CD4-positive, alpha-beta memory T cell (primary cell): Measurements from ENCODE around the gene NHEJ1. TPM values are rescaled to one million over a fixed set of nuclear protein-coding genes. Genes with fewer than 3 reads are reported as not detected.

Experiments used
- CTCF ChIA-PET: fragments of 350-600 bp; sonication (Branson Sonifier 250); formaldehyde crosslinking; loops from one replicate; lab custom pipeline; 2021; ENCODE audit warnings: inconsistent platforms; ENCODE audit not compliant: partially characterized antibody; lab: Charles Lee
- POLR2A ChIA-PET: fragments of 350-600 bp; sonication (Branson Sonifier 250); formaldehyde crosslinking; loops from one replicate; lab custom pipeline; 2021; ENCODE audit not compliant: partially characterized antibody; lab: Charles Lee
- DNase-seq, 5 donors: peaks; one replicate each; pipeline versions ENCODE4 v3.0.0 to v3.0.0-alpha.2; 2020 to 2022; ENCODE audit warnings: mixed read lengths in 1 of 5
- H3K27ac ChIP-seq: one replicate; pipeline ENCODE4 v1.7.0; 2013; ENCODE audit warnings: low read depth, low read length
- H3K27me3 ChIP-seq: 2 replicates; pipeline ENCODE4 v1.7.0; 2013; ENCODE audit warnings: mild to moderate bottlenecking, low read length, moderate library complexity; ENCODE audit not compliant: insufficient read depth
- H3K36me3 ChIP-seq: 2 replicates; pipeline ENCODE4 v1.7.0; 2013; ENCODE audit warnings: mild to moderate bottlenecking, low read length, moderate library complexity; ENCODE audit not compliant: insufficient read depth
- H3K4me1 ChIP-seq: 2 replicates; pipeline ENCODE4 v1.7.0; 2013; ENCODE audit warnings: mild to moderate bottlenecking, low read length, moderate library complexity; ENCODE audit not compliant: insufficient read depth
- H3K4me3 ChIP-seq, 2 donors: one replicate each; pipeline ENCODE4 v1.7.0; 2013; ENCODE audit warnings: low read length in 2 of 2, mild to moderate bottlenecking in 1 of 2
- H3K9me3 ChIP-seq, 2 donors: one replicate each; pipeline ENCODE4 v1.7.0; 2013; ENCODE audit warnings: low read length in 2 of 2, control low read depth in 1 of 2; ENCODE audit not compliant: control insufficient read depth in 1 of 2
- H3K27ac Mint-ChIP-seq, 7 donors: one replicate each; pipeline ENCODE4 v1.8.0; 2020 to 2021; ENCODE audit warnings: mixed read lengths in 7 of 7, mild to moderate bottlenecking in 6 of 7, inconsistent platforms in 3 of 7, moderate library complexity in 3 of 7
- H3K27me3 Mint-ChIP-seq, 2 donors: one replicate each; pipeline ENCODE4 v1.8.0; 2020 to 2021; ENCODE audit warnings: mixed read lengths in 2 of 2
- H3K36me3 Mint-ChIP-seq, 2 donors: one replicate each; pipeline ENCODE4 v1.8.0; 2020 to 2021; ENCODE audit warnings: mixed read lengths in 2 of 2, inconsistent platforms in 1 of 2, mild to moderate bottlenecking in 1 of 2
- H3K4me1 Mint-ChIP-seq, 4 donors: one replicate each; pipeline ENCODE4 v1.8.0; 2020 to 2021; ENCODE audit warnings: mixed read lengths in 4 of 4, mild to moderate bottlenecking in 1 of 4
- H3K4me3 Mint-ChIP-seq, 8 donors: one replicate each; pipeline ENCODE4 v1.8.0; 2020 to 2021; ENCODE audit warnings: mixed read lengths in 8 of 8, mild to moderate bottlenecking in 7 of 8, moderate library complexity in 6 of 8, inconsistent platforms in 3 of 8
- H3K9me3 Mint-ChIP-seq, 8 donors: one replicate each; pipeline ENCODE4 v1.8.0; 2020 to 2021; ENCODE audit warnings: mixed read lengths in 8 of 8, mild to moderate bottlenecking in 5 of 8, inconsistent platforms in 3 of 8, moderate library complexity in 1 of 8
- intact Hi-C: fragments of 100-400 bp; cut with micrococcal nuclease; formaldehyde crosslinking; loops from one replicate; pipeline ENCODE4 v1.15.1; 2023
- polyA plus RNA-seq, 2 donors: library from polyadenylated mRNA; unstranded; fragments of 300-500 nt; fragmentation: Illumina TruSeq; gene quantifications; one replicate each; pipeline ENCODE4 v1.2.3, GENCODE V29; 2021
- total RNA-seq, 2 experiments: library from RNA; stranded (reverse); gene quantifications; one replicate each; pipeline ENCODE4 v1.2.3, GENCODE V29; 2021

The NHEJ1 gene
- total and polyA plus RNA-seq, 4 experiments from 2014 or later, result 14.1 to 27.5 (median 20.5) TPM

GRCh38 chr2:219182331-219183150, 21.9 kb upstream of the NHEJ1 start:
- peak overlapping the region in 1 of 8 donors; percentile 63 for H3K4me3 Mint-ChIP-seq
- peaks cover 27 to 56% (median 38%) of the 10 kb centered on the region in 4 donors for H3K4me1 Mint-ChIP-seq
- H3K36me3 Mint-ChIP-seq, result peaks cover 32 to 61% of the 10 kb centered on the region in 2 donors
- Histone ChIP-seq H3K4me3 (no peak overlapping the region), H3K36me3 (peaks cover 50% of the 10 kb centered on the region), H3K9me3 (no peaks in the 10 kb centered on the region), H3K27ac (peak overlapping the region; percentile 15), H3K27me3 (no peaks in the 10 kb centered on the region), H3K4me1 (peaks cover 45% of the 10 kb centered on the region)
- CTCF ChIA-PET, result interaction anchor here (1.0 to 5.6 kb wide), 5 partner anchors 10 to 112 kb away, joined by 3 to 22 read pairs (median 3); partner anchors contain the start of gene SLC23A3
- no peak for DNase-seq
- POLR2A ChIA-PET, result interaction anchor here (1.1 to 5.3 kb wide), 5 partner anchors 17 to 97 kb away, joined by 4 to 44 read pairs (median 6); partner anchors contain the start of genes ANKZF1, ATG9A, DNAJB2 and ZFAND2B
- intact Hi-C loops, result no loop called here
- H3K9me3 Mint-ChIP-seq, result no peaks in the 10 kb centered on the region
- no peaks in the 10 kb centered on the region for H3K27me3 Mint-ChIP-seq
- peak overlapping the region in 6 of 7 donors; percentile 29 to 89 (median 68) for H3K27ac Mint-ChIP-seq

GRCh38 chr2:219181531-219181930, 20.9 kb upstream of the NHEJ1 start:
- no peaks in the 10 kb centered on the region for H3K9me3 Mint-ChIP-seq
- DNase-seq, result no peak
- H3K4me1 ChIP-seq, result peaks cover 45% of the 10 kb centered on the region
- peak overlapping the region in 6 of 7 donors; percentile 25 to 89 (median 66) for H3K27ac Mint-ChIP-seq
- peaks cover 50% of the 10 kb centered on the region for H3K36me3 ChIP-seq
- H3K27ac ChIP-seq, result peak overlapping the region; percentile 15
- ChIA-PET POLR2A (interaction anchor here (0.9 to 5.3 kb wide), 8 partner anchors 11 to 98 kb away, joined by 3 to 44 read pairs (median 6); partner anchors contain the start of genes ABCB6, ANKZF1, DNAJB2 and ZFAND2B), CTCF (interaction anchor here (1.2 to 5.6 kb wide), 3 partner anchors 10 to 11 kb away, joined by 3 to 22 read pairs (median 4); partner anchors contain the start of gene SLC23A3)
- intact Hi-C loops, result no loop called here
- H3K9me3 ChIP-seq, result no peaks in the 10 kb centered on the region
- H3K4me3 ChIP-seq, result no peak overlapping the region
- peak overlapping the region in 3 of 8 donors; percentile 17 to 36 (median 27) for H3K4me3 Mint-ChIP-seq
- peaks cover 32 to 66% of the 10 kb centered on the region in 2 donors for H3K36me3 Mint-ChIP-seq
- H3K4me1 Mint-ChIP-seq, result peaks cover 28 to 58% (median 41%) of the 10 kb centered on the region in 4 donors
- H3K27me3 Mint-ChIP-seq, result no peaks in the 10 kb centered on the region
- no peaks in the 10 kb centered on the region for H3K27me3 ChIP-seq

- no peak for DNase-seq
- intact Hi-C loops, result no loop called here
- H3K9me3 ChIP-seq, result no peaks in the 10 kb centered on the region
- peaks cover 47% of the 10 kb centered on the region for H3K4me1 ChIP-seq
- no peaks in the 10 kb centered on the region for H3K27me3 ChIP-seq
- peak overlapping the region in 4 of 7 donors; percentile 52 to 89 (median 60) for H3K27ac Mint-ChIP-seq
- POLR2A ChIA-PET, result interaction anchor here (0.9 to 5.3 kb wide), 9 partner anchors 10 to 98 kb away, joined by 3 to 44 read pairs (median 6); partner anchors contain the start of genes ABCB6, ANKZF1, DNAJB2 and TUBA4A
- peaks cover 28 to 60% (median 43%) of the 10 kb centered on the region in 4 donors for H3K4me1 Mint-ChIP-seq
- peaks cover 50% of the 10 kb centered on the region for H3K36me3 ChIP-seq
- peaks cover 32 to 69% of the 10 kb centered on the region in 2 donors for H3K36me3 Mint-ChIP-seq
- H3K27me3 Mint-ChIP-seq, result no peaks in the 10 kb centered on the region
- H3K9me3 Mint-ChIP-seq, result no peaks in the 10 kb centered on the region
- H3K27ac ChIP-seq, result peak overlapping the region; percentile 15
- H3K4me3 Mint-ChIP-seq, result peak overlapping the region in 3 of 8 donors; percentile 17 to 56 (median 22)
- H3K4me3 ChIP-seq, result no peak overlapping the region
- CTCF ChIA-PET, result interaction anchor here (1.1 to 5.6 kb wide), 6 partner anchors 9 to 30 kb away, joined by 3 to 22 read pairs (median 4); partner anchors contain the start of gene SLC23A3
Observed at GRCh38 chr2:219180961-219181360, 20.3 kb upstream of the NHEJ1 start.

- H3K9me3 ChIP-seq, result no peaks in the 10 kb centered on the region
- Mint-ChIP-seq H3K4me3 (peak overlapping the region in 7 of 8 donors; percentile 91 to 96 (median 93)), H3K9me3 (no peaks in the 10 kb centered on the region), H3K27ac (peak overlapping the region; percentile 63 to 96 (median 94)), H3K4me1 (peaks cover 28 to 71% (median 51%) of the 10 kb centered on the region in 4 donors), H3K36me3 (peaks cover 30 to 67% of the 10 kb centered on the region in 2 donors), H3K27me3 (no peaks in the 10 kb centered on the region)
- ChIA-PET POLR2A (interaction anchor here (0.8 to 5.3 kb wide), 13 partner anchors 13 to 101 kb away, joined by 3 to 44 read pairs (median 4); partner anchors contain the start of genes ANKZF1, ATG9A, DNAJB2 and TUBA4A), CTCF (interaction anchor here (0.7 to 5.6 kb wide), 11 partner anchors 8 to 886 kb away, joined by 3 to 22 read pairs (median 4); partner anchors contain the start of genes SLC23A3 and ZFAND2B)
- peak overlapping the region; percentile 91 for H3K27ac ChIP-seq
- no peak overlapping the region for H3K4me3 ChIP-seq
- no peak for DNase-seq
- H3K27me3 ChIP-seq, result no peaks in the 10 kb centered on the region
- intact Hi-C loops, result loop anchor here (5.0 kb wide), 2 partner anchors 283 to 783 kb away; partner anchors contain the start of gene CTDSP1
- peaks cover 53% of the 10 kb centered on the region for H3K36me3 ChIP-seq
- peaks cover 59% of the 10 kb centered on the region for H3K4me1 ChIP-seq
Observed at GRCh38 chr2:219179601-219180465, 19.2 kb upstream of the NHEJ1 start.

- POLR2A ChIA-PET, result interaction anchor here (0.6 to 5.3 kb wide), 10 partner anchors 17 to 102 kb away, joined by 3 to 123 read pairs (median 9); partner anchors contain the start of genes ANKZF1, ATG9A, GLB1L and NHEJ1
- Mint-ChIP-seq H3K27me3 (no peaks in the 10 kb centered on the region), H3K4me3 (peak overlapping the region; percentile 91 to 96 (median 93)), H3K4me1 (peaks cover 38 to 82% (median 59%) of the 10 kb centered on the region in 4 donors), H3K27ac (peak overlapping the region; percentile 92 to 96 (median 94)), H3K9me3 (no peaks in the 10 kb centered on the region), H3K36me3 (peaks cover 34 to 69% of the 10 kb centered on the region in 2 donors)
- CTCF ChIA-PET, result interaction anchor here (0.7 to 9.8 kb wide), 7 partner anchors 7 to 119 kb away, joined by 3 to 253 read pairs (median 6); partner anchors contain the start of genes ABCB6, SLC23A3 and ZFAND2B
- Histone ChIP-seq H3K4me1 (peaks cover 70% of the 10 kb centered on the region), H3K27me3 (no peaks in the 10 kb centered on the region), H3K4me3 (peak overlapping the region; percentile 81 to 96), H3K36me3 (peaks cover 57% of the 10 kb centered on the region), H3K27ac (peak overlapping the region; percentile 91), H3K9me3 (no peaks in the 10 kb centered on the region)
- peak in 3 of 5 donors; percentile 38 to 66 (median 46) for DNase-seq
- intact Hi-C loops, result loop anchor here (1.0 to 5.0 kb wide), 4 partner anchors 67 to 781 kb away; partner anchors contain the start of genes CTDSP1, DNAJB2, GLB1L and STK16
Observed at GRCh38 chr2:219178377-219179175, 18.0 kb upstream of the NHEJ1 start.
